Stimulated activated naive CD4-positive, alpha-beta T cell treated with Interleukin-2 at 50 U/mL for 16 hours (primary cell): ENCODE results near the gene OTUD3.
"Not testable (repeated sequence)": the region's sequence is repeated elsewhere in the genome, so short reads cannot be mapped to it uniquely, and the experiment has no call there.

Experiments
- DNase-seq: peaks from one replicate; lab custom pipeline; 2025; lab: John Stamatoyannopoulos, UW

The OTUD3 gene

GRCh38 chr1:19920132-19920710 is 38.0 kb downstream of the OTUD3 start:
- no peak for DNase-seq

- DNase-seq = no peak
Observed at GRCh38 chr1:19921310-19921709, 39.1 kb downstream of the OTUD3 start.

DNA sequence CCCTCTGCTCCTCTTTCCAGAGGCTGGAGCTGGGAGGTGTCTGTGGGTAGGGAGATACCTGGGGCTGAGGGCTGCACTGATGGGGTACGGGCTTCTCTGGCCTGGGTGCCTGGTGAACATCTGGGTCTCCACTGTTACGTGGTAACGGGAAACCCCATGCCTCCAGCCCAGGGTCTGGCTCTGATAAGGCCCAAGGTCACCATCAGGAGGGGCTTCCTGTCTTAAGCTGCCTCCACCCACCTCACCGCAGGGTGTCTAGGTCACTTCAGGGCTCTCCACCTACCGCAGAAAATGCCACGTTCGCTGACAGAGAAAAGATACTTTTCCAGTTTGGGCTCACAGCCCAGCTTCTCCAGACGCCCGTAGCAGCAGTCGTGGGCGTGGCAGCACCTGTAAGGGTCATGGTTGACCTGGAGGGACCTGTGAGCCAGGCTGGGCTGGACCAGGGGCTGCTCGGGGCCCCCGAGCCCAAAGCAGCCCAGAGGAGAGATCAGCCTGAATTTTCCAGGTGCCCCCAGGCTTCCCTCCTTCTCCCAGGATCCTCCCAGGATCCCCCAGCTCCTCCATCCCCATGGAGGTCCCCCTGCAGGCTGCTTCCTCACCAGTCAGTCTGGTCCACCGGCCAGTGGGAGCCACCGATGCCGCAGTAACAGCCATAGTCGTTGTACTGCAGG is 40.0 kb downstream of the OTUD3 start:
- DNase-seq = no peak

DNA sequence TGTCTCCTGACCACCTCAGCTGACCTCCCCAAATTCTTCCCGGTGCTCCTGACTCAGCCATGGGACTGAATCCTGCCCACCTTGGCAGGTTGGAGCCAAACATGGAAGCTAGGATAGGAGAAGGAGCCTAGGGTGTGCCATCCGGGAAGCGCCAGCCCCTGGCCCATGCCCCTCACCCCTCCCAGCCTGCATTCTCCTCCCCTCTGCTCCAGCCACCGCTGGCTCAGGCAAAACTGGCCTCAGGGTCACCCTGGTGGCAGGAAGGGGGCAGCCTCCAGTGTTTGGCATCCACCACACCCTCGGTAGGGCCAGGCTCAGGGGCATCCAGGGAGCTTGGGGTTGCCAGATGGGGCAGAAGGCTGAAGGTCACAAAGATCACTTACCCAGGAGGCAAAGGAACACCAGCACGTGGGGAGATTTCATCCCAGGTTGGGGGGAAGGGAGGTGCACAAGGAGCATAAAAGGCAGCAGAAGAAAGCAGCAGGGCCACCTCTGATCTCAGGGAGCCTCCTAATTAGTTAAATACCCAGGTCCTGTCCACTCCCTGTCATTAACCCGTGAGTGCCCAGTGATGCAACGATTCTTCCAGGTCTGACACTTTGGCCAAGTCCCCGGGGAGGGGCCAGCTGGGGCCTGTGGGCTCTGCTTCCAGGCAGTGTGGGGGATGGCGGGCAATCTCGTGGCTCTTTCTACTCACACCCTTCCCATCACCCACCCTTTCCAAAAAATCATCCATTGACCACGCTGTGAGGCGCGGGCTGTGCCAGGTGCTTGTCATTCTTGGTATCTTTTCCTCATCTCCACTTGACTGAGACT is 41.1 kb downstream of the OTUD3 start, which contains the start of gene PLA2G2E:
Gene PLA2G2E (minus strand): TSS at position 481 of the 816 bp plus-strand sequence. CDS start 58 bp downstream, at position 423.
- no peak for DNase-seq

- no peak for DNase-seq
Observed at GRCh38 chr1:19923953-19924346, 41.8 kb downstream of the OTUD3 start.

DNA sequence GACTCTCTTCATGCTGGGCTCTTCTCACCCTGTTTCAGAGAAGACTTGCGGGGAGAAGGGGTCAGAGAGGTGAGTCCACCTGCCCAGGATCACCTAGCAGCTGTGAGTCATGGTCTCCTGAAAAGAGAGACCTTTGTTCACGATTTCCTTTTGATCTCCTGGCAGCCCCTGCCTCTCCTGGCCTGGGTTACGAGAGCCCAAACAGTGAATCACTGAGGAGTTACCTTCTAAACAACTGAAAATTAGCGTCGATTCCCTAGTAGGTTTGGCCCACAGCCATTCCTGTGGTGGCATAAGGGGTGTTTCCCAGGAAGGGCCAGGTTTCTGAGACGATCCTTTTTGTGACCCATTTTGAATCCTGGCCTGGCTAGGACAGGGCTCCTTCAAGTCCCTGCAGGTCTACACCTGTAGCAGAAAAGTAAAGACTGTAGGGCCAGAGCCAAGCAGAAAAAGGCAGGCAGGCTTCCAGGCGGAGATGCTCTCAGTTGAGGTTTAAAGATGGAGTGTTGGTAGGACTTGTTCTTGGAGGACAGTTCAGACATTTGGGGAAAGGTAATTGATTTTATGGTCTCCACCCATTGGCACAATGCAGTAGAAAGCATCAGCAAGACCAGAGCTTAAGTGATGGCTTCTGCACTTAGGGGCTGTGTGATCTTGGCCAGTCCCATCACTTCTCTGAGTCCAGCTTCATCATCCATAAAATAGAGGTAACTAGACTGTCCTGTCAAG is 43.3 kb downstream of the OTUD3 start:
- no peak for DNase-seq

GRCh38 chr1:19926296-19927129 is 44.3 kb downstream of the OTUD3 start:
- DNase-seq = no peak

- not testable (repeated sequence) for DNase-seq
Observed at GRCh38 chr1:19927130-19927421, 44.9 kb downstream of the OTUD3 start.

DNA sequence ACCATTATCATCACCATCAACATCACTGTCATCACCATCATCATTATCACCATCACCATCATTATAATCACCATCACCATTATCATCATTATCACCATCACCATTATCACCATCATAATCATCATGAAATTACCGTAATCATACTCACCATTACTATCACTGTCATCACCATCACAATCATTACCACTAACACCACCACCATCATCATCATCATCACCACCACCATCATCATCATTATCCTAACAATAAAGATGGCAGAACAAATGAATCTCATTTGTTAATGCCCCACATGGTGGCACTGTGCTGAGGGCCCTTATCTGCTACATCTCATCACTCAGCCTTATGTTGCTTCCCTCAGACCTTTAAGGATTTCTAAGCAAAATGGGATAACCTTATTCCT is 50.7 kb downstream of the OTUD3 start:
- no peak for DNase-seq

GRCh38 chr1:19934336-19934735 is 52.1 kb downstream of the OTUD3 start:
- no peak for DNase-seq

DNA sequence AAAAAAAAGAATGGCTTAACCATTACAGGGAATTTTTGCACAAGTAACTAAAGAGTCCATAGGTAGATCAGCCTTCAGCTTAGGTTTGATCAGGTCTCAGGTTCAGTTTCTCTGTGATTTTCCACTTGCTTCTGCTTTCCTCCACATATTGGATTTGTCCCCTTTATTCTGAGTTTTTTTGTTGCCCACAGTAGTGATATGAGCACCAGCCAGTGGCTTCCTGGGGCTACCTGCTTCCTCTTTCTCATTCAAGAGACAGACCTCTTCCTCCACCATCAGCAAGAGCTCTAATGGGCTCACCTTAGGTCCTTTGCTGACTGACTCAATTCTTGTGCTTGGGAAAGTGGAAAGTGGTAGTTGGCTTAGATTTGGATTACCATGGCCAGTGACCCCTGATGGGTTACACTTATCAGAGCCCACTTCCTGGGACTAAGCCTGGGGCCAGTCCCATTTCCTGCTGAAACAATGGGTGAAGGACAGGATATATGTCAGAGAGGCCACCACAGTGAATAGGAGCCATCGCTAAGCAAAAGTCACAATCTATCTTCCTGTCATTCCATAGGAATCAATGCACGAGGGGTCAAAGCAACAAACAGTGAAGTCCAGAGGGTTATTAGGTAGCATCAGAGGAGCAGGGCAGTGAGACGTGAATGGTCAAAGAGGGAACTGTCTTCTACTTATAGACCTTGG is 54.0 kb downstream of the OTUD3 start:
- no peak for DNase-seq

- DNase-seq = no peak
Observed at GRCh38 chr1:19938472-19938871, 56.3 kb downstream of the OTUD3 start.

- DNase-seq = no peak
Observed at GRCh38 chr1:19940486-19941205, 58.5 kb downstream of the OTUD3 start.

- no peak for DNase-seq
Observed at GRCh38 chr1:19941206-19941568, 59.0 kb downstream of the OTUD3 start.

- DNase-seq = no peak
Observed at GRCh38 chr1:19942088-19942487, 59.9 kb downstream of the OTUD3 start.

- no peak for DNase-seq
Observed at GRCh38 chr1:19942657-19943056, 60.5 kb downstream of the OTUD3 start.

DNA sequence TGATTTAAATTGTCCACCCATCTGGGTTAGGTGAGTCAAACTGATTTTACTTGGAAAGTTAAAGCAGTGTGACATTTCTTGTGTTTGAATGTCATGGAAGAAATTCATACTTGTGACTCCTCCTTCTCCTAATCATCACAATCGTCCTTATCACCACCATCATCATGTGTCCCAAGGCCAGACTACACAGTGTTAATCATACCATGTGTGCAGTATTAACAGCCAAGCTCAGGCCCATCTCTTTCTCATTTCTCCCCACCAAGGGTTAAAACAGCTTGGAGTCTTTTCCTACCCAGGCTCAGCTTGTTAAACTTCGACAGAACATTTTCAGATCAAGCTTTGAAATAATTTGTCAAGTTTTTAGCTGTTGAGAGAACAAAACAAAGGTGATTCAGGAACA is 63.7 kb downstream of the OTUD3 start:
- DNase-seq = no peak

DNA sequence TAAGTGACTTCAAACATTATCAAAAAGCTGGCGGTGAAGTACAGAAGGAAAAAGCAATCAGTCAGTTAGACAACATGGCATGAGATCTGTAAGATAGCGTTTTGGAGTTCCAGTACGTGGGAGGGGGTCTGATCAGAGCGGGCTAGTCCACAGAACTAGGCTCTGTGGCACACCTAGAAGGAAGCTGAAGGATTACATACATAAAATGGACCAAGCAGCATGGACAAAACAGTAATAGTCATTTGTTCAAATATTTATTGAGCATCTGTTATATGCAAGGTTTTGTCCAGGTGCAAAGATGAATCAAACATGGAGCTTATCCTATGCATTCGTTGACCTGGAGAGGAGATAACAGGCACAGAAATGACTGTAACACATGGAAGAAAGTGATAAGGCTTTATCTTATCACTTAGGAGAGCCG is 64.1 kb downstream of the OTUD3 start:
- no peak for DNase-seq

- DNase-seq = no peak
Observed at GRCh38 chr1:19946971-19947370, 64.8 kb downstream of the OTUD3 start.

- DNase-seq = no peak
Observed at GRCh38 chr1:19949016-19949415, 66.8 kb downstream of the OTUD3 start.
